Choroid plexus epithelial cell (primary cell): Measurements from ENCODE around the gene MAS1.
"Not testable (repeated sequence)": the region's sequence is repeated elsewhere in the genome, so short reads cannot be mapped to it uniquely, and the experiment has no call there.

Experiments used
- DNase-seq: peaks from one replicate; pipeline ENCODE4 v3.0.0-alpha.2; 2010; ENCODE audit warnings: low read depth
- H3K4me3 ChIP-seq: 2 replicates; pipeline ENCODE4 v1.5.1; 2011; ENCODE audit warnings: low read depth, mild to moderate bottlenecking, control low read depth, low read length, moderate library complexity
- TF ChIP-seq, protein P1 (sequence below): conservative IDR thresholded peaks from 2 replicates; pipeline ENCODE4 v1.5.1; 2011; ENCODE audit warnings: low read depth, mild to moderate bottlenecking, control low read depth, inconsistent platforms, low read length, moderate library complexity

The MAS1 gene

DNA sequence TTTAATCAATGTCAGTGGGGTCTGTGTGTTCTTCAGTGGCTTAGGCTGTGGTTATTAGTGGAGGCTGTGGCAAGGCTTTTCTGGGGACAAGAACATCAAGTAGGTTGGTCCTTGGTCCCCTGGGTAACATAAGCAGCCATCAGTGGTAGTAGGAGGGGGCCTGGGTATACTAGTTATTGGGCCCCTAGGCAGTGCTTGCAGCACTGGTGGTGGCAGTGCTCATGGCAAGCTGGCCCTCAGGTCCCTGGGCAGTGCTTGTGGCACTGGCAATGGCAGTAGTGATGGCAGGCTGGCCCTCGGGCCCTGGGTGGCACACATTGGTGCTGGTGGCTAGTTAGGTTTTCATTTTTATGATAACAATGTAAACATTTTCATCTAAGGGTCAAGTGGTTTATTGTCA lies 32.5 kb upstream of the MAS1 start:
- H3K4me3 ChIP-seq, result no peak overlapping the region
- TF ChIP-seq, protein P1, sequence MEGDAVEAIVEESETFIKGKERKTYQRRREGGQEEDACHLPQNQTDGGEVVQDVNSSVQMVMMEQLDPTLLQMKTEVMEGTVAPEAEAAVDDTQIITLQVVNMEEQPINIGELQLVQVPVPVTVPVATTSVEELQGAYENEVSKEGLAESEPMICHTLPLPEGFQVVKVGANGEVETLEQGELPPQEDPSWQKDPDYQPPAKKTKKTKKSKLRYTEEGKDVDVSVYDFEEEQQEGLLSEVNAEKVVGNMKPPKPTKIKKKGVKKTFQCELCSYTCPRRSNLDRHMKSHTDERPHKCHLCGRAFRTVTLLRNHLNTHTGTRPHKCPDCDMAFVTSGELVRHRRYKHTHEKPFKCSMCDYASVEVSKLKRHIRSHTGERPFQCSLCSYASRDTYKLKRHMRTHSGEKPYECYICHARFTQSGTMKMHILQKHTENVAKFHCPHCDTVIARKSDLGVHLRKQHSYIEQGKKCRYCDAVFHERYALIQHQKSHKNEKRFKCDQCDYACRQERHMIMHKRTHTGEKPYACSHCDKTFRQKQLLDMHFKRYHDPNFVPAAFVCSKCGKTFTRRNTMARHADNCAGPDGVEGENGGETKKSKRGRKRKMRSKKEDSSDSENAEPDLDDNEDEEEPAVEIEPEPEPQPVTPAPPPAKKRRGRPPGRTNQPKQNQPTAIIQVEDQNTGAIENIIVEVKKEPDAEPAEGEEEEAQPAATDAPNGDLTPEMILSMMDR, result no peak

DNA sequence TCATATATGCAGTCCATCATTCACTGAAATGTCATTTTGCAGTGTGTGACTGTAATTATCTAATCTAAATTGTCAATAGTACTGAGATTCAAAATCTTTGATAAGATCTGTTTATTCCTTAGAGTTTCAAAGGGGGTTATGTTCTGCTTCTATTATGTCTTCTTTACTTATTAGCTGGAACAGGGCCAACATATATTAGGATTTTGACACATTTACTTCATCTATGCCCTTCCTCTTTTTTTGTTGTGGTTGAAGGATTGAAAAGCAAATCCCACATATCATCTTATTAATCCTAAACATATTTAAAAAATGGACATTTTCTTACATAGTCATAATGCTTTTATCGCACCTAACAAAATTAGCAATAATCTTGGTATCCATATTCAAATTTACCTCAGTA lies 30.3 kb upstream of the MAS1 start:
- H3K4me3 ChIP-seq, result no peak overlapping the region
- TF ChIP-seq, protein P1, result no peak
- no peak for DNase-seq

More for the DNA sequence above, 32.5 kb upstream of the MAS1 start:
- DNase-seq, result no peak

DNA sequence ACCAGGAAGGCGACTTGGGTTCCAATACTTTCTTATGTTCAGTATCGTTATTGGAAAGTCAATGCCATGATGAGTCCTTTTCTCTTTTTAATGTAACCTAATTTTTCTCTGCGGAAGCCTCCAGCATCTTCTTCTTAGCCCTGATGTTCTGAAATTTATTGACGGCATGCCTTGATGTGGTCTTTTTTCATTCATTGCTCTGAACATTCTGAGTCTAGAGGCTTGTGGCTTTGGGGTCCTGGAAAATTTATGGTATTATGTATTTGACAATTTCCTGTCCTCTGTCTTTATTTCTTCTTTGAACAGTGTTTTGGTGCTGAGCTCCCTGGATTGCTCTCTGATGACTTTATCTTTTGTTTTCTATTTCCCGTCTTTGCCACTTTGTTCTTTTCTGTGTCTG lies 28.7 kb upstream of the MAS1 start:
- TF ChIP-seq, protein P1, result no peak

DNA sequence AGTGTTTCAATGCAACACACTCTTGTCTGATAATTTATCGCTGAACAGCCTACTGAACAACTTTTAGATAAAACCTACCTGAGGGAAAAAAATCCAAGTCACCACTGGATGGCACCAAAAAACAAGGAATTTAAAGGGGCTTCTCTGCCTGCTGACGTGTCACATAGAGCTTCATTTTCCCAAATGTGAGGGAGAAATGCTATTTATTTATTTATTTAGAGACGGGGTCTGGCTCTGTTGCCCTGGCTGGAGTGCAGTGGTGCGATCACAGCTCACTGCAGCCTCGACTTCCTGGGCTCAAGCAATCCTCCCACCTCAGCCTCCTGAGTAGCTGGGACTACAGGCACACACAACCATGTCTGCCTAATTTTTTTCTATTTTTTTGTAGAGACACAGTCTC lies 27.4 kb upstream of the MAS1 start:
- H3K4me3 ChIP-seq, result not testable (repeated sequence)
- TF ChIP-seq, protein P1, result peak; percentile 66
- DNase-seq, result peak; percentile 85

More for the DNA sequence above, 28.7 kb upstream of the MAS1 start:
- no peak overlapping the region for H3K4me3 ChIP-seq
- DNase-seq, result no peak

DNA sequence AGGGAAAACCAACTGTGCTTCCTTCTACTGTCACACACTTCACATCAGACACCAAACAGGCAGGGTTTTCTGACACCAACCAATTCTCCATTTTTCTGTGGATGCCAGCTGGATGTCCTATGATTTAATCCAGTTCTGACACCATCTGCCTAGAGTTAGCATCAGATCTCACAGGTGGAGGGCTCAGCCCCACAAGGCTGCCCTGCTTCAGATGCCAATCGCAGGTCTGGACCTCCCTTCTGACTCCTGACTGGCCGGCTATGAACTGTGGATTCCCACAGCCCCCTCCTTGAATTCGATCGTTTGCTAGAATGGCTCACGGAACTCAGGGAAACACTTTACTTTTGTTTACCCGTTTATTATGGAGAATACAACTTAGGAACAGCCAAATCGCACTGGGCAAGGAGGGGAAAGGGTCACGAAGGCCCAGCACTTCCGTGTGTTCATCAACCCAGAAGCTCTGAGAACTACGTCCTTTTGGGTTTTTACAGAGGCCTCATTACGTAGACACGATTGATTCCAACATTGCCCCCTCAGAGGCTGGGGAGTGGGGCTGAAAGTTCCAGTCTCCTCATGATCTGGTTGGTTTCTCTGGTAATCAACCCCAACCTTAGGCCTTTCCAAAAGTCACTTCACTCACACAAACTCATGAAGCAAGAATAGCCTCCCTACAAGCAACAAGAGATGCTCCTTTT lies 25.4 kb upstream of the MAS1 start:
- no peak overlapping the region for H3K4me3 ChIP-seq
- TF ChIP-seq, protein P1, result no peak
- no peak for DNase-seq

DNA sequence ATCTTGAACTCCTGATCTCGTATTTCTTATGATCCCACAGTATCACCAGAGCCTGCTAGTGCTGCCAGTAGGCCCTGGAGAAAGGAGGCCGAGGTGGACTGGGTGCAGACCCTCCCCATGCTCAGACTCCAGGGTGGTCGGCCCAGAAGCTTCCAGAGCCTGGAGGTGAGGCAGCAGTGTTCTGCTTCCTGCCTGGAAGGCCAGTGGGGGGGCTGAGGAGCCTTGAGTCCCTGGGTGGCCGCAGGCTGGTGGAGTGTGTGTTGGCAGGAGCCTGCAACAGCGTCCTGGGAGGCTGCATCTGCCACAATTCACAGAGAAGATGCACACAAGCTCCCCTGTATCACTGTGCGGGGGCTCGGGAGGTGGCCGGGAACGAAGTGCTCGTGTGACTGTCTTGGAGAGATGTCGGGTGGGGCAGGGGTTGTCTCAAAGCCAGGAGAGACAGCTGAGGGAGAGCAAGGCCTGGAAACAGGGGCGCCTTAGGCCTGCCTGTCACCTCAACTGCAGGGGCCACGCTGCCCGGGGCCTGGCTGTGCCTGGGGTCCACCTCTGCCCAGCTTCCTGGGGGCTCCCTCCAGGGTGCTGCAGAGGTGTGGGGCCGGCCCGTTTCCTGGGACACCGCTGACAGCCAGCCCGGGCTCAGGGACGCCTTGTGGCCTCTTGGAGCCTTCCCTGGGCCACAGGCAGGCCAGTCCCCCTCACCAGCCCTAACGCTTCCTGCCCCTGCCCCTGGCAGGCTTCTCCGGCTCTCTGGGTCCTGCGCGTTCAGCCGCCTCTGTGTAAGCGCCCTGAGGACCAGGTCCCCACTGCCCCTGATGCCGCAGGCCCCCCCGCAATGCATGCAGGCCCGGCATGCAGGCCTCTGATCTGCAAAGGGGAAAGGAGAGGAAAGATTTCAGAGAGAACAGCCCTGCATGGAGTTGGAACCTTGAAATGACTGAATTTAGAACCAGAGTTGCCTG lies 24.2 kb upstream of the MAS1 start:
- DNase-seq, result no peak
- H3K4me3 ChIP-seq, result no peak overlapping the region
- TF ChIP-seq, protein P1, result no peak

DNA sequence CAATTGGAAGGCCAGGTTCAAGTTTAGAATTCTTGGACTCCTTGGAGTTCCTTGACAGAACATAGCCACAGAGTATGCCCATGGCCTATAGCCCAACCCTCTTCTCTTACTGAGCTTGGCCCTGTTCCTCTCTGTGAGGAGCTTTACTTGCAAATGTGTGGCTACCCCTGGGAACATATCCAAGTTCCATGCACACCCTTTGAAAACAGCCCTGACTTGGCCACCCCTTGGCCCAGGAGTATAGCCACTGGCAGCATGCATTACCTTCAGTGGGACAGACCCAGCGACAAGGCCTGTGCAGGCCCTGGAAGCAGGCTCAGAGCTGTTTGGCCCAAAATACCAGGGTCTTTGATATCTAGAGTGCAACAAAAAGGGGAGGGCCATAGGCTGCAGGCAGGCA lies 19.5 kb upstream of the MAS1 start:
- TF ChIP-seq, protein P1, result no peak
- H3K4me3 ChIP-seq, result no peak overlapping the region
- no peak for DNase-seq
